Measurements from ENCODE around the gene UPK3A. TPM values are rescaled to one million over a fixed set of nuclear protein-coding genes. Genes with fewer than 3 reads are reported as not detected.

The UPK3A gene
- total and polyA plus RNA-seq, 2 of the 8 experiments (the other 6 are each of a cell fraction or from before 2014, with no cell fraction given): 0.35 to 1.7 TPM

- no peak overlapping the region for H4K8ac ChIP-seq (ENCODE audit: extremely low read depth, insufficient read depth, low read length)
- H3K36me3 ChIP-seq (ENCODE audit: control insufficient read depth in 2 of 4, insufficient read depth in 4 of 4, low read length in 3 of 4): no peaks in the 10 kb centered on the region
- H2BK15ac ChIP-seq (ENCODE audit: low read length): 0 out of 2 replicates have a peak overlapping the region, but pooled peaks have one; percentile 20
- peaks cover 0 to 12% (median 7%) of the 10 kb centered on the region in 4 experiments; a peak in 4 of 7 replicates for H3K27me3 ChIP-seq (replicated peaks in 1 of 4; ENCODE audit: control insufficient read depth in 3 of 4, extremely low read depth in 1 of 4, insufficient read depth in 3 of 4, low read length in 3 of 4)
- WGBS, 2 experiments (ENCODE audit: extremely low coverage in 1 of 2, insufficient coverage in 1 of 2, insufficient read length in 1 of 2, insufficient replicate concordance in 2 of 2, low coverage in 1 of 2, low lambda C conversion rate in 2 of 2, missing lambda C conversion rate in 1 of 2): 77% methylated on average over 10 of the region's 10 CpGs; no CpG with 5 or more reads in 1 of the 2 experiments
- CTCF ChIA-PET (ENCODE audit: partially characterized antibody): interaction anchor here (0.6 to 1.0 kb wide), 3 partner anchors 12 to 258 kb away, joined by 3 read pairs; no protein-coding TSS in a partner anchor
- FAIRE-seq: no peak
- peak overlapping the region; percentile 87 for H3K4ac ChIP-seq (replicated peaks; ENCODE audit: insufficient read length, low read depth, low read length)
- H4K20me1 ChIP-seq (replicated peaks in 1 of 2; ENCODE audit: control insufficient read depth in 1 of 2, insufficient read depth in 2 of 2, low read length in 2 of 2): no peaks in the 10 kb centered on the region
- H3K4me2 ChIP-seq (ENCODE audit: insufficient read depth in 1 of 2, low read depth in 2 of 2, low read length in 2 of 2): no peak overlapping the region
- no peak overlapping the region for H3K23ac ChIP-seq (ENCODE audit: insufficient read length)
- H3K4me1 ChIP-seq (replicated peaks in 1 of 4; ENCODE audit: control insufficient read depth in 3 of 4, insufficient read depth in 4 of 4, low read length in 3 of 4): peaks cover 0 to 4% (median under 1%) of the 10 kb centered on the region in 4 experiments; a peak in 2 of 7 replicates
- H2BK12ac ChIP-seq (ENCODE audit: low read depth, low read length): peak overlapping the region; percentile 68; the same call in 1 of the 2 replicates
- no peak overlapping the region for H4K5ac ChIP-seq (ENCODE audit: insufficient read length, low read depth, low read length)
- H4K91ac ChIP-seq (replicated peaks; ENCODE audit: insufficient read length, low read length): no peak overlapping the region
- H3K14ac ChIP-seq (ENCODE audit: insufficient read length): no peak overlapping the region
- POLR2A ChIA-PET (ENCODE audit: partially characterized antibody): no interaction called here
- H2BK20ac ChIP-seq (ENCODE audit: low read length): no peak overlapping the region
- no peaks in the 10 kb centered on the region for H3K79me1 ChIP-seq (ENCODE audit: low read depth, low read length)
- DNase-seq (ENCODE audit: low read depth in 1 of 2, low spot score in 2 of 2): no peak
- no peak overlapping the region for H2BK5ac ChIP-seq (ENCODE audit: low read depth, low read length)
- TF ChIP-seq SP1 (IDR thresholded peaks at IDR 0.05; ENCODE audit: low read depth, low read length): no peak
- no peak for TF ChIP-seq CHD1 (IDR thresholded peaks at IDR 0.05; ENCODE audit: low read depth, low read length)
- no peak for TF ChIP-seq YY1 (IDR thresholded peaks at IDR 0.05; ENCODE audit: low read depth, low read length)
- TF ChIP-seq EGR1 (IDR thresholded peaks at IDR 0.05; ENCODE audit: borderline replicate concordance, low read depth, low read length): no peak
- no peak for TF ChIP-seq POLR2A (IDR thresholded peaks at IDR 0.05; ENCODE audit: control extremely low read depth in 1 of 2, low read depth in 2 of 2, low read length in 2 of 2)
- no peak for TF ChIP-seq SIRT6 (IDR thresholded peaks at IDR 0.05; ENCODE audit: low read length)
- no peak for TF ChIP-seq CTBP2 (IDR thresholded peaks at IDR 0.05; ENCODE audit: borderline replicate concordance, insufficient read depth, insufficient read length, low read length)
- H2BK120ac ChIP-seq (replicated peaks; ENCODE audit: low read depth, low read length): no peak overlapping the region
- no peaks in the 10 kb centered on the region for H3K23me2 ChIP-seq (ENCODE audit: low read depth, low read length)
- H3K9ac ChIP-seq (replicated peaks in 1 of 4; ENCODE audit: extremely low read depth in 1 of 4, low read depth in 3 of 4, low read length in 3 of 4): no peak overlapping the region
- 0 out of 4 replicates have a peak, but pooled peaks cover 0 to 2% of the 10 kb centered on the region in 2 experiments for H3K9me3 ChIP-seq (ENCODE audit: insufficient read depth in 2 of 2, low read depth in 1 of 2, low read length in 1 of 2)
- no peak overlapping the region for H3K18ac ChIP-seq (ENCODE audit: extremely low read depth, low read length)
- no peak overlapping the region for H3K4me3 ChIP-seq (ENCODE audit: extremely low read depth in 1 of 4, insufficient read depth in 2 of 4, low read depth in 3 of 4, low read length in 4 of 4)
- no peak overlapping the region for H2AK5ac ChIP-seq (ENCODE audit: low read depth, low read length)
- H2AFZ ChIP-seq (ENCODE audit: low read length): peak overlapping the region; percentile 25; the same call in 1 of the 2 replicates
- H3K27ac ChIP-seq (ENCODE audit: low read depth, low read length): no peak overlapping the region
- H3K79me2 ChIP-seq (ENCODE audit: control insufficient read depth in 1 of 2, insufficient read depth in 2 of 2, low read length in 2 of 2): no peaks in the 10 kb centered on the region
- no peak overlapping the region for H3K56ac ChIP-seq (replicated peaks; ENCODE audit: insufficient read length, low read depth, low read length)
These were observed 24.9 kb upstream of the UPK3A start for GRCh38 chr22:45259754-45260394.
